22Rv1 (cell line): Measurements from ENCODE around the gene GAGE10.

Experiments used
- CTCF ChIP-seq: fragments of 450-650 bp; IDR thresholded peaks from 2 replicates; pipeline ENCODE4 v1.5.1; 2017; ENCODE audit warnings: mild to moderate bottlenecking
- ZFX ChIP-seq: fragments of 450-650 bp; IDR thresholded peaks from 2 replicates; pipeline ENCODE4 v1.6.1; 2017; ENCODE audit warnings: antibody characterized with exemption, borderline replicate concordance

- TF ChIP-seq CTCF (no peak), ZFX (no peak)
These were observed 33.6 kb upstream of the GAGE10 start, which contains the start of gene PPP1R3F for GRCh38 chrX:49269767-49270248.
